H1 (cell line): Measurements from ENCODE around the gene HDHD2. TPM values are rescaled to one million over a fixed set of nuclear protein-coding genes. Genes with fewer than 3 reads are reported as not detected.
A peak's percentile ranks its signal among the peaks of the same experiment; 100 is the strongest.

Experiments used
- CTCF ChIA-PET: fragments of 300-600 bp; sonication (Branson Sonifier 250); formaldehyde crosslinking; loops from one replicate; lab custom pipeline; 2021; ENCODE audit not compliant: partially characterized antibody; lab: Charles Lee
- POLR2A ChIA-PET: fragments of 300-600 bp; sonication (Branson Sonifier 250); formaldehyde crosslinking; loops from one replicate; lab custom pipeline; 2021; ENCODE audit warnings: inconsistent platforms; ENCODE audit not compliant: partially characterized antibody; lab: Charles Lee
- DNase-seq, 2 experiments: peaks; one replicate each; pipeline versions ENCODE4 v3.0.0 to v3.0.0-alpha.2; 2010 to 2022; ENCODE audit warnings: low spot score in 2 of 2, low read depth in 1 of 2, mixed read lengths in 1 of 2
- FAIRE-seq: peaks from 2 replicates; lab custom pipeline; 2011; peaks lifted over from hg19 to GRCh38; lab: Jason Lieb, UNC
- H2AFZ ChIP-seq: 2 replicates; pipeline ENCODE4 v1.8.1; 2012; ENCODE audit warnings: low read length, inconsistent platforms
- H2AK5ac ChIP-seq: 2 replicates; pipeline ENCODE4 v1.6.1; 2013; ENCODE audit warnings: low read depth, low read length
- H2BK120ac ChIP-seq: replicated peaks from 2 replicates; pipeline ENCODE3; 2013; ENCODE audit warnings: low read depth, low read length, inconsistent platforms
- H2BK12ac ChIP-seq: 2 replicates; pipeline ENCODE4 v1.6.1; 2013; ENCODE audit warnings: low read depth, low read length
- H2BK15ac ChIP-seq: 2 replicates; pipeline ENCODE4 v1.6.1; 2013; ENCODE audit warnings: low read length
- H2BK20ac ChIP-seq: 2 replicates; pipeline ENCODE4 v1.6.1; 2013; ENCODE audit warnings: low read length
- H2BK5ac ChIP-seq: 2 replicates; pipeline ENCODE4 v1.6.1; 2013; ENCODE audit warnings: low read depth, low read length
- H3K14ac ChIP-seq: 2 replicates; pipeline ENCODE4 v1.6.1; 2013; ENCODE audit warnings: inconsistent platforms; ENCODE audit not compliant: insufficient read length
- H3K18ac ChIP-seq: 2 replicates; pipeline ENCODE4 v1.6.1; 2013; ENCODE audit warnings: low read length; ENCODE audit errors: extremely low read depth
- H3K23ac ChIP-seq: 2 replicates; pipeline ENCODE4 v1.6.1; 2013; ENCODE audit warnings: inconsistent platforms; ENCODE audit not compliant: insufficient read length
- H3K23me2 ChIP-seq: 2 replicates; pipeline ENCODE4 v1.6.1; 2013; ENCODE audit warnings: low read depth, low read length
- H3K27ac ChIP-seq: 2 replicates; pipeline ENCODE4 v1.6.1; 2011; ENCODE audit warnings: low read depth, low read length, inconsistent platforms
- H3K27me3 ChIP-seq, 4 experiments: replicated peaks in 1 of 4; 1 replicate in 1 of 4; 2 replicates in 3 of 4; pipeline versions ENCODE4 v1.6.1 to v1.8.1; 2011 to 2013; ENCODE audit warnings: low read length in 3 of 4, mild to moderate bottlenecking in 3 of 4, inconsistent platforms in 2 of 4, mixed read lengths in 2 of 4, moderate library complexity in 1 of 4; ENCODE audit not compliant: control insufficient read depth in 3 of 4, insufficient read depth in 3 of 4; ENCODE audit errors: extremely low read depth in 1 of 4
- H3K36me3 ChIP-seq, 4 experiments: 2 replicates each; pipeline versions ENCODE4 v1.6.1 to v1.8.1; 2011 to 2013; ENCODE audit warnings: mild to moderate bottlenecking in 4 of 4, low read length in 3 of 4, moderate library complexity in 2 of 4, control low read depth in 1 of 4, inconsistent platforms in 1 of 4; ENCODE audit not compliant: insufficient read depth in 4 of 4, control insufficient read depth in 2 of 4
- H3K4ac ChIP-seq: replicated peaks from 2 replicates; pipeline ENCODE3; 2013; ENCODE audit warnings: low read length, low read depth, mixed read lengths, inconsistent platforms; ENCODE audit not compliant: insufficient read length
- H3K4me1 ChIP-seq, 4 experiments: replicated peaks in 1 of 4; 1 replicate in 1 of 4; 2 replicates in 3 of 4; pipeline versions ENCODE4 v1.6.1 to v1.8.1; 2011 to 2013; ENCODE audit warnings: low read length in 3 of 4, inconsistent platforms in 2 of 4, mixed read lengths in 1 of 4; ENCODE audit not compliant: insufficient read depth in 4 of 4, control insufficient read depth in 3 of 4
- H3K4me2 ChIP-seq, 2 experiments: 2 replicates each; pipeline versions ENCODE4 v1.6.1 to v1.8.1; 2011 to 2013; ENCODE audit warnings: low read depth in 2 of 2, low read length in 2 of 2, control low read depth in 1 of 2, inconsistent platforms in 1 of 2, mild to moderate bottlenecking in 1 of 2; ENCODE audit not compliant: insufficient read depth in 1 of 2
- H3K4me3 ChIP-seq, 4 experiments: fragments of 200-600, 300-600 bp in 1 of 4; sonication (generic), shearing (Covaris generic), sonication (Bioruptor Twin) in 1 of 4; 2 replicates each; pipeline versions ENCODE4 v1.5.1 to v1.8.1; 2011 to 2016; ENCODE audit warnings: low read length in 4 of 4, low read depth in 3 of 4, control low read depth in 2 of 4, inconsistent platforms in 2 of 4, mild to moderate bottlenecking in 2 of 4, mixed read lengths in 1 of 4, moderate library complexity in 1 of 4; ENCODE audit not compliant: insufficient read depth in 2 of 4; ENCODE audit errors: extremely low read depth in 1 of 4
- H3K56ac ChIP-seq: replicated peaks from 2 replicates; pipeline ENCODE3; 2013; ENCODE audit warnings: low read depth, mild to moderate bottlenecking, mixed read lengths, low read length, inconsistent platforms; ENCODE audit not compliant: insufficient read length
- H3K79me1 ChIP-seq: 2 replicates; pipeline ENCODE4 v1.6.1; 2013; ENCODE audit warnings: low read depth, low read length, control low read depth
- H3K79me2 ChIP-seq, 2 experiments: 2 replicates each; pipeline versions ENCODE4 v1.6.1 to v1.8.1; 2012 to 2013; ENCODE audit warnings: low read length in 2 of 2, mild to moderate bottlenecking in 2 of 2, inconsistent platforms in 1 of 2; ENCODE audit not compliant: insufficient read depth in 2 of 2, control insufficient read depth in 1 of 2
- H3K9ac ChIP-seq, 4 experiments: replicated peaks in 1 of 4; 1 replicate in 1 of 4; 2 replicates in 3 of 4; pipeline versions ENCODE4 v1.6.1 to v1.8.1; 2011 to 2013; ENCODE audit warnings: low read depth in 3 of 4, low read length in 3 of 4, control low read depth in 2 of 4, mild to moderate bottlenecking in 2 of 4, moderate library complexity in 2 of 4, inconsistent platforms in 1 of 4; ENCODE audit errors: extremely low read depth in 1 of 4
- H3K9me3 ChIP-seq, 2 experiments: 2 replicates each; pipeline versions ENCODE4 v1.6.1 to v1.8.1; 2012 to 2013; ENCODE audit warnings: mild to moderate bottlenecking in 2 of 2, moderate library complexity in 2 of 2, control low read depth in 1 of 2, inconsistent platforms in 1 of 2, low read depth in 1 of 2, low read length in 1 of 2, mixed read lengths in 1 of 2; ENCODE audit not compliant: insufficient read depth in 2 of 2
- H4K20me1 ChIP-seq, 2 experiments: replicated peaks in 1 of 2; 2 replicates each; pipeline versions ENCODE3 to v1.8.1; 2011 to 2013; ENCODE audit warnings: inconsistent platforms in 2 of 2, low read length in 2 of 2, mild to moderate bottlenecking in 1 of 2; ENCODE audit not compliant: insufficient read depth in 2 of 2, control insufficient read depth in 1 of 2
- H4K5ac ChIP-seq: 2 replicates; pipeline ENCODE4 v1.6.1; 2013; ENCODE audit warnings: low read length, low read depth, mixed read lengths, inconsistent platforms; ENCODE audit not compliant: insufficient read length
- H4K8ac ChIP-seq: 2 replicates; pipeline ENCODE4 v1.8.0; 2013; ENCODE audit warnings: mild to moderate bottlenecking, moderate library complexity, low read length, inconsistent platforms; ENCODE audit not compliant: insufficient read depth; ENCODE audit errors: extremely low read depth
- H4K91ac ChIP-seq: replicated peaks from 2 replicates; pipeline ENCODE3; 2013; ENCODE audit warnings: low read length, mixed read lengths, inconsistent platforms; ENCODE audit not compliant: insufficient read length
- CTCF ChIP-seq, 3 experiments: IDR thresholded peaks; 1 replicate in 2 of 3; 2 replicates in 1 of 3; pipeline versions ENCODE4 v1.5.1 to v1.6.1; 2011; ENCODE audit warnings: low read length in 3 of 3, mild to moderate bottlenecking in 3 of 3, inconsistent platforms in 2 of 3, low read depth in 1 of 3, moderate library complexity in 1 of 3; ENCODE audit not compliant: insufficient read depth in 1 of 3; ENCODE audit errors: control extremely low read depth in 1 of 3
- JUN ChIP-seq: IDR thresholded peaks from 2 replicates; pipeline ENCODE4 v1.6.1; 2011; ENCODE audit warnings: low read depth, mild to moderate bottlenecking, improper control_type of control experiment, low read length
- KDM4A ChIP-seq: IDR thresholded peaks from one replicate; pipeline ENCODE4 v1.7.1; 2012; ENCODE audit warnings: low read depth, mild to moderate bottlenecking, moderate library complexity, low read length, inconsistent platforms; ENCODE audit not compliant: severe bottlenecking
- KDM5A ChIP-seq: fragments of 200-600 bp; IDR thresholded peaks from 2 replicates; pipeline ENCODE4 v1.7.1; 2012; ENCODE audit warnings: mild to moderate bottlenecking, low read length, inconsistent platforms, mixed read lengths
- RAD21 ChIP-seq, 2 experiments: IDR thresholded peaks in 1 of 2; conservative IDR thresholded peaks in 1 of 2; 2 replicates each; pipeline ENCODE4 v1.6.1; 2011; ENCODE audit warnings: low read depth in 2 of 2, low read length in 2 of 2, improper control_type of control experiment in 1 of 2, inconsistent platforms in 1 of 2, mild to moderate bottlenecking in 1 of 2, moderate library complexity in 1 of 2
- SUZ12 ChIP-seq: fragments of 200-600 bp; sonication (generic); IDR thresholded peaks from 2 replicates; pipeline ENCODE4 v1.6.1; 2012; ENCODE audit warnings: mild to moderate bottlenecking, inconsistent platforms, low read length, moderate library complexity, mixed read lengths
- TAF7 ChIP-seq: optimal IDR thresholded peaks from 2 replicates; pipeline ENCODE3; 2011; ENCODE audit warnings: low read depth, mild to moderate bottlenecking, inconsistent platforms, low read length, moderate library complexity, borderline replicate concordance
- TEAD4 ChIP-seq: IDR thresholded peaks from 2 replicates; pipeline ENCODE4 v1.6.1; 2012; ENCODE audit warnings: low read depth, low read length, inconsistent platforms, mixed read lengths
- ZNF274 ChIP-seq: IDR thresholded peaks from 2 replicates; pipeline ENCODE4 v1.7.0; 2012; ENCODE audit warnings: low read length, borderline replicate concordance; ENCODE audit errors: extremely low read depth
- WGBS, 2 experiments: shearing (Covaris generic) in 1 of 2; methylation state at CpG; one replicate each; pipeline versions ENCODE4 v1.1.6 to v1.1.7; 2013 to 2015; ENCODE audit warnings: low lambda C conversion rate in 2 of 2, mixed read lengths in 2 of 2, inconsistent platforms in 1 of 2, low coverage in 1 of 2, missing lambda C conversion rate in 1 of 2; ENCODE audit not compliant: insufficient replicate concordance in 2 of 2, insufficient coverage in 1 of 2, insufficient read length in 1 of 2; ENCODE audit errors: extremely low coverage in 1 of 2, missing lambda C conversion rate in 1 of 2; 5-methylcytosine and 5-hydroxymethylcytosine counted together
- polyA plus RNA-seq, 7 experiments: library from polyadenylated mRNA; depleted of rRNA in 3 of 7; stranded (reverse) in 5 of 7; unstranded in 2 of 7; fragments of >200 nt in 5 of 7; fragments of 200-250 nt in 2 of 7; gene quantifications; 1 replicate in 5 of 7; 2 replicates in 1 of 7; 4 replicates in 1 of 7; pipeline versions ENCODE4 v1.2.1 to v1.2.3, GENCODE V29; 2011 to 2013; ENCODE audit warnings: missing spikeins in 2 of 7, mixed read lengths in 2 of 7
- total RNA-seq: library from RNA; stranded (reverse); fragmentation: NEBNext Ultra II Directional; extraction: Animal tissue kit (Norgen Biotek cat#: 25700); gene quantifications from 2 replicates; pipeline ENCODE4 v1.2.1, GENCODE V29; 2021

Gene HDHD2
- total and polyA plus RNA-seq, 2 of the 8 experiments (the other 6 are each of a cell fraction or from before 2014, with no cell fraction given): 16.7 to 42.7 TPM

GRCh38 chr18:47100212-47100831 lies 50.0 kb downstream of the HDHD2 start:
- H3K4me3 ChIP-seq: no peak overlapping the region
- POLR2A ChIA-PET: interaction anchor here (1.0 to 1.7 kb wide), 6 partner anchors 8 to 105 kb away, joined by 3 to 6 read pairs (median 4); no protein-coding TSS in a partner anchor

More at GRCh38 chr18:47100212-47100831, 50.0 kb downstream of the HDHD2 start:
- H3K23ac ChIP-seq: no peak overlapping the region
- H3K4me2 ChIP-seq: 0 out of 4 replicates have a peak overlapping the region, but pooled peaks of 1 of the 2 experiments have one; percentile 4
- H2BK120ac ChIP-seq: no peak overlapping the region
- H3K79me1 ChIP-seq: no peaks in the 10 kb centered on the region
- H3K23me2 ChIP-seq: no peaks in the 10 kb centered on the region
- no peak overlapping the region for H2AK5ac ChIP-seq
- DNase-seq: peak; percentile 66 to 86
- H3K56ac ChIP-seq: no peak overlapping the region
- TF ChIP-seq CTCF (IDR thresholded peaks at IDR 0.05; ENCODE audit: control extremely low read depth in 1 of 3, insufficient read depth in 1 of 3, low read depth in 1 of 3, low read length in 3 of 3): peak; percentile 58 to 91 (median 87)
- TF ChIP-seq TAF7: peak; percentile 13
- TF ChIP-seq SUZ12: no peak
- no peak for TF ChIP-seq ZNF274
- TF ChIP-seq KDM5A: no peak
- no peak for TF ChIP-seq KDM4A
- no peak for TF ChIP-seq JUN
- TF ChIP-seq TEAD4: peak; percentile 92
- peak; percentile 94 to 96 for TF ChIP-seq RAD21 (IDR thresholded peaks at IDR 0.05 in 1 of 2, conservative IDR thresholded peaks at IDR 0.05 in 1 of 2; ENCODE audit: low read depth in 2 of 2, low read length in 2 of 2)
- H4K20me1 ChIP-seq: no peaks in the 10 kb centered on the region
- no peaks in the 10 kb centered on the region for H3K27me3 ChIP-seq
- H3K14ac ChIP-seq: no peak overlapping the region
- no peak overlapping the region for H3K9ac ChIP-seq
- no peak overlapping the region for H4K91ac ChIP-seq
- no peak overlapping the region for H2AFZ ChIP-seq
- peaks cover 0 to 9% (median 2%) of the 10 kb centered on the region in 4 experiments; a peak in 2 of 8 replicates for H3K36me3 ChIP-seq
- H2BK12ac ChIP-seq: no peak overlapping the region
- 36% methylated on average over 12 of the region's 12 CpGs; no CpG with 5 or more reads in 1 of the 2 experiments for WGBS, 2 experiments
- CTCF ChIA-PET: interaction anchor here (0.6 to 5.2 kb wide), 29 partner anchors 10 to 655 kb away, joined by 3 to 77 read pairs (median 4); partner anchors contain the start of gene HDHD2
- no peak overlapping the region; the same call in 1 of the 2 replicates for H4K8ac ChIP-seq
- H3K27ac ChIP-seq: no peak overlapping the region
- peak overlapping the region; percentile 36; the same call in 1 of the 2 replicates for H2BK20ac ChIP-seq
- no peak overlapping the region for H3K4ac ChIP-seq
- H3K4me1 ChIP-seq: peaks cover 0 to 3% (median 0%) of the 10 kb centered on the region in 4 experiments; a peak in 1 of 7 replicates
- H2BK5ac ChIP-seq: no peak overlapping the region
- no peak overlapping the region for H4K5ac ChIP-seq
- H2BK15ac ChIP-seq: 0 out of 2 replicates have a peak overlapping the region, but pooled peaks have one; percentile 77
- H3K79me2 ChIP-seq: no peaks in the 10 kb centered on the region
- H3K18ac ChIP-seq: no peak overlapping the region
- H3K9me3 ChIP-seq: no peaks in the 10 kb centered on the region
- peak; percentile 99 for FAIRE-seq
